Fibroblast of pulmonary artery (primary cell): ENCODE results near the gene ADAMTS13.

Experiments
- DNase-seq: peaks from one replicate; pipeline ENCODE4 v3.0.0-alpha.2; 2010; ENCODE audit warnings: low read depth
- H3K4me3 ChIP-seq: replicated peaks from 2 replicates; pipeline ENCODE4 v1.5.1; 2011; ENCODE audit warnings: low read depth, mild to moderate bottlenecking, control low read depth, low read length, moderate library complexity
- TF ChIP-seq, protein P1 (sequence below): IDR thresholded peaks from 2 replicates; pipeline ENCODE4 v1.5.1; 2011; ENCODE audit warnings: mild to moderate bottlenecking, control low read depth, low read length, inconsistent platforms; ENCODE audit errors: missing control alignments

Gene ADAMTS13

DNA sequence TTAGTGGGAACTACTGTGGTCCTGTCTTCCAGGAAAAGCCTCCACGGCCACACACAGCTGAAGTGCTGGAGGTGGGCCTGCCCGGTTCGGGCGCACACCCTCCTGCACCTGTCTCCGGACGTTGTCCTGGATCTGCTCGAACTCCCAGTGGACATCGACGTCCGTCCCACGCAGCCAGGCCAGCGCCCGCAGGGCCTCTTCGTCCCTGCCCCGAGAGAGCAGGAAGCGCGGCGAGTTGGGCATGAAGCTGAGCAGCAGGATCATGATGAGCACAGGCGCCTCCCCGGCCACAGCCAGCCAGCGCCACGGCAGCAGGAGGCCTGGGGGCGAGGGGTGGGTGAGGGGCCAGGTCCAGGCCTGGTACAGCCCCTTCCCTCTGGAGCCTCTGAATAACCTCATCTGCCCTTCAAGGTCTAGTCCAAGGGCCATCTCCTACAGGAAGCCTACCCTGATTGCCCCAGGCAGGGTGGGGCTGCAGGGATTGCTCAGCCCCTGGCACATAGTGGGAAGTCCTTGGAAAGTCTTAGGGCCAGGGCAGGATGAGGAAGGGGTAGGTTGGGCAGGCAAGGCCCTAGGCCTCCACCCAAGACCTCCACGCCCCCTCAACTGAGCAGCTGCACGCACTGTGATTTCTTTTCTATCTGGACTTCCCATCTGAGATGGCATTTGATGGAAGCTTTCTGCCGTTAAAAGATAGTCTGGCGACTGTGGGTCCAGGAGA lies 53.3 kb downstream of the ADAMTS13 start:
- H3K4me3 ChIP-seq: no peak overlapping the region
- TF ChIP-seq, protein P1, sequence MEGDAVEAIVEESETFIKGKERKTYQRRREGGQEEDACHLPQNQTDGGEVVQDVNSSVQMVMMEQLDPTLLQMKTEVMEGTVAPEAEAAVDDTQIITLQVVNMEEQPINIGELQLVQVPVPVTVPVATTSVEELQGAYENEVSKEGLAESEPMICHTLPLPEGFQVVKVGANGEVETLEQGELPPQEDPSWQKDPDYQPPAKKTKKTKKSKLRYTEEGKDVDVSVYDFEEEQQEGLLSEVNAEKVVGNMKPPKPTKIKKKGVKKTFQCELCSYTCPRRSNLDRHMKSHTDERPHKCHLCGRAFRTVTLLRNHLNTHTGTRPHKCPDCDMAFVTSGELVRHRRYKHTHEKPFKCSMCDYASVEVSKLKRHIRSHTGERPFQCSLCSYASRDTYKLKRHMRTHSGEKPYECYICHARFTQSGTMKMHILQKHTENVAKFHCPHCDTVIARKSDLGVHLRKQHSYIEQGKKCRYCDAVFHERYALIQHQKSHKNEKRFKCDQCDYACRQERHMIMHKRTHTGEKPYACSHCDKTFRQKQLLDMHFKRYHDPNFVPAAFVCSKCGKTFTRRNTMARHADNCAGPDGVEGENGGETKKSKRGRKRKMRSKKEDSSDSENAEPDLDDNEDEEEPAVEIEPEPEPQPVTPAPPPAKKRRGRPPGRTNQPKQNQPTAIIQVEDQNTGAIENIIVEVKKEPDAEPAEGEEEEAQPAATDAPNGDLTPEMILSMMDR: no peak
- DNase-seq: no peak

DNA sequence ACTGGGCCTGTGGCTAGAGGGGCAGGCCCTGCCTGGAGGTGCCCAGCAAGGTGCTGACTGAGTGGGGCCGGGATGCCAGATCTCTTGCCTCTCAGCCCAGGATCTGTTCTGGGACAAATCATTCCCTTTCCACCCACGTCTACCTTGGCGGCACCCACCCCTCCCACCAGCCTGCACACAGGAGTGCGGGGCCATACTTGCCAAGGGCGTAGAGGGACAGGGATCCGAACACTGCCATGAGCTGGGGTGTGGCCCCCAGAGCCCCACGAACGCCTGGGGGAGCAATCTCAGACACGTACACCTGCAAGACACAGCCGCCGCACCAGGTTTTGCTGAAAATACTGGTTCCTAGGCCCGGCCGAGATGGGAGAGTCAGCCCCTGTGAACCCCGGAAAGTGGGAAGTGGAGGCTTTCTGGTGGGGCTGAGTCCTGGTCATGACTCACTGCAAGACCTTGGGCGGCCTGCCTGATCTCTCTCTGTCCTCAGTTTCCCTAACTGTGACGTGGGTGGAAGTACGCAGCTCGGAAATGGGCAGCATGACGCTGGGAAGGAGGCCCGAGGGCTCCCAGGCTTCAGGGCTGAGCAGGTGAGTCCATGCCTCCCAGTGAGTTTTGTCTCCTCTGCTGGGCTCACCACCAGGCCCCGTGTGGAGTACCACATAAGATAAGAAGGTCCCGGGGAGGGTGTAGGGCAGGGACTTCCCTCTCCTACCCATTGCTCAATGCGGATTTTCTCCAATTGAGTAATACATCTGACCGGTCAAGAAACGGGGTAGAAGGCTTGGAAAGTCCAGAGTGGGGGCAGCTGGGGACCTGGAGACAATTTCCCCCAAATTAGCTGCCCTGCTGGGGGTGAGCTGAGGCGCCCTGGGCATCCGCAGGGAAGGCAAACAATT lies 54.1 kb downstream of the ADAMTS13 start:
- no peak overlapping the region for H3K4me3 ChIP-seq
- TF ChIP-seq, protein P1: no peak
- peak; percentile 68 for DNase-seq

GRCh38 chr9:133476941-133477340 lies 54.8 kb downstream of the ADAMTS13 start:
- DNase-seq: no peak
- H3K4me3 ChIP-seq: no peak overlapping the region
- TF ChIP-seq, protein P1: no peak

DNA sequence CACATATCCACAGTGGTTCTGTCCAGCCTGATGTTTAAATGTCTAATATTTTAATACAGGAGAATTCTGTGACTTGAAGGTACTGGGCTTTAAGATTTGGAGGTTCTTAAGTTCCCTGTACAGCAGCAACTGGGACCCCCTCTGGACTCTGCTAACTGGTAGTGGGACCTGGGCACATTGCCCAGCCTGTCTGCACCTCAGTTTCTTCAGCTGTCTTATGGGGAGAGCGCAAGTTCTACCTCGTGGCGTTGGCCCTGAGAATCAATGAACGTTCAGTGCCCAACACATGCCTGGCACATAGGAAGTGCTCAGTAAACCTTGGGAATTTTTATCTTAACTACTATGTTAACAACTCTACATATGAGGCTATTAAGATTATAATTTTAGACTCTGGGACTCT lies 55.3 kb downstream of the ADAMTS13 start:
- TF ChIP-seq, protein P1: no peak
- no peak for DNase-seq
- peak overlapping the region; percentile 72 for H3K4me3 ChIP-seq

DNA sequence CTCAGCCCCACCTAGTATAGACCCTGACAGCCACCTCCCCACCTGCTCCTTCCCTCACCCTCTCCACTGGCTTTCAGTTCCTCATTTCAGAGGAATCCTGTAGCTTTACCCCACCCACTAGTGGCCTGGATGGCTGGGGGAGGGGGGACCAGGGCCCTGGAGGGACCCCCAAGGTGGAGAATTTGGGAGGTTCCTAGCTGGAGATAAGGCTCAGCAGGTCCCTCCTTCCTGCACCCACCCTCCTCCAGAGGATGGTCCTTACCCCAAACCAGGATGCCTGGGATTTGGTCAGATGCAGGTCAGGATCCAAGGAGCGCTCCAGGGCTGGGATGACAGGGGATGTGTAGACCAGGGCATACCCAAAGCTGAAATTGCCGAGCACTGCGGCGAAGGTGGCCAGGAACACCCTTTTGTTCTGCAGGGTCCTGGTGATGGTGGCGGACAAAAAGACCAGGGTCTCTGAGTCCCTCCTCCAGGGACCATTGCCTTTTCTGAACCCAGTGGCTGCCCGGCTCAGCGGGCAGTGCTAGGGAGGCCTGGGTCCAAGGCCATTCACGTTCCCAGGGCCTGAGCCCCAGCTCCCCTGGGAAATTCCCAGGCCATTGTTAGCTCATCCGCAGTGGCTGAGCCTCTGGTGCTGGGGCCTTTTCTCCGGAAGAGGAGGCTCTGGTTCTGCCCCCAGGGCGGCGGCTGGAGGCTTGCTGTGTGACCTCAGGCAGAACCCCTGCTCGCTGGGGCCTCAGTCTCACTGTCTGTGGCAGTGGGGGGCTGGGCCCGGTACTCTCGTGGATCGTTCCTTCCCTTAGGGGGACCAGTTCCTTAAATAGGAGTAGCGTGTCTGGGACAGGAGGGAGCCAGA lies 56.1 kb downstream of the ADAMTS13 start:
- peak; percentile 51 for DNase-seq
- TF ChIP-seq, protein P1: no peak
- H3K4me3 ChIP-seq: peak overlapping the region; percentile 72

GRCh38 chr9:133478851-133479711 lies 56.9 kb downstream of the ADAMTS13 start, which contains the start of gene SLC2A6:
Gene SLC2A6, minus strand, starts transcription at chr9:133479099. Its CDS starts 40 bp downstream, at chr9:133479059.
- TF ChIP-seq, protein P1: no peak
- peak within 1 kb of the TSS; percentile 72 for H3K4me3 ChIP-seq
- peak; percentile 76 for DNase-seq
